Neural crest cell (in vitro differentiated cells): ENCODE data around the gene EMC8. TPM values are rescaled to one million over a fixed set of nuclear protein-coding genes. Genes with fewer than 3 reads are reported as not detected.

Experiments used
- DNase-seq: peaks from one replicate; pipeline ENCODE4 v3.0.0; 2021; ENCODE audit warnings: low read depth, mixed read lengths, low spot score
- H3K27ac Mint-ChIP-seq: one replicate; pipeline ENCODE4 v1.8.0; 2021; ENCODE audit warnings: mild to moderate bottlenecking, mixed read lengths; ENCODE audit not compliant: unreplicated experiment
- H3K27me3 Mint-ChIP-seq: 2 replicates; pipeline ENCODE4 v1.8.0; 2021; ENCODE audit warnings: low read depth, mild to moderate bottlenecking, mixed read lengths
- H3K36me3 Mint-ChIP-seq: 2 replicates; pipeline ENCODE4 v1.8.0; 2021; ENCODE audit warnings: low read depth, mild to moderate bottlenecking, mixed read lengths
- H3K4me1 Mint-ChIP-seq: 2 replicates; pipeline ENCODE4 v1.8.0; 2021; ENCODE audit warnings: mixed read lengths
- H3K4me3 Mint-ChIP-seq: one replicate; pipeline ENCODE4 v1.8.0; 2021; ENCODE audit warnings: mild to moderate bottlenecking, mixed read lengths
- H3K9me3 Mint-ChIP-seq: 2 replicates; pipeline ENCODE4 v1.8.0; 2021; ENCODE audit warnings: mixed read lengths
- total RNA-seq: library from RNA; stranded (reverse); gene quantifications from 2 replicates; pipeline ENCODE4 v1.2.1, GENCODE V29; 2021
- TF ChIP-seq, protein P1 (sequence below): fragments of 200-600 bp; sonication (generic); conservative IDR thresholded peaks from 2 replicates; pipeline ENCODE4 v1.5.0; 2021; ENCODE audit warnings: antibody characterized with exemption, mild to moderate bottlenecking

Gene EMC8
- total RNA-seq, 1 donor from 2014 or later: 44.1 TPM

DNA sequence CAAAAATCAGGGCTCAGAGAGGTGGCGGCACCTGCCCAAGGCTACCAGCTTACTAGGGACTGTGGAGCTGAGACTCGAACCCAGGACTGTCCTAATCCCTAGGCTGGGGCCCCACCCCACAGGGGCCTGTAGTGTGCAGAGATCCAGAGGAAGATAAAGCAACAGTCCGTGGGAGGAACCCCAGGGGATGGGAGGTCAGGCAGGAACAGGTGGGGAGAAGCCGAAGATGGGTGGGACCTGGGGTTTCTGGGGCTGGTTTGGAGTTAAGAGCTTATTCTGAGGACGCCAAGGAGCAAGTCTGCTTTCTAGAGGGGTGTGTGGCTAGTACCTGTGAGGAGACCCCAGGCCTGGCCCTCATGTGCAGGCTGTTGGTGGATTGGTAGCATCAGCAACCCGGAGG lies 63.4 kb downstream of the EMC8 start:
- no peak for DNase-seq
- H3K4me1 Mint-ChIP-seq: peaks cover 5% of the 10 kb centered on the region
- H3K27ac Mint-ChIP-seq: no peak overlapping the region
- no peaks in the 10 kb centered on the region for H3K9me3 Mint-ChIP-seq
- no peak overlapping the region for H3K4me3 Mint-ChIP-seq
- TF ChIP-seq, protein P1, sequence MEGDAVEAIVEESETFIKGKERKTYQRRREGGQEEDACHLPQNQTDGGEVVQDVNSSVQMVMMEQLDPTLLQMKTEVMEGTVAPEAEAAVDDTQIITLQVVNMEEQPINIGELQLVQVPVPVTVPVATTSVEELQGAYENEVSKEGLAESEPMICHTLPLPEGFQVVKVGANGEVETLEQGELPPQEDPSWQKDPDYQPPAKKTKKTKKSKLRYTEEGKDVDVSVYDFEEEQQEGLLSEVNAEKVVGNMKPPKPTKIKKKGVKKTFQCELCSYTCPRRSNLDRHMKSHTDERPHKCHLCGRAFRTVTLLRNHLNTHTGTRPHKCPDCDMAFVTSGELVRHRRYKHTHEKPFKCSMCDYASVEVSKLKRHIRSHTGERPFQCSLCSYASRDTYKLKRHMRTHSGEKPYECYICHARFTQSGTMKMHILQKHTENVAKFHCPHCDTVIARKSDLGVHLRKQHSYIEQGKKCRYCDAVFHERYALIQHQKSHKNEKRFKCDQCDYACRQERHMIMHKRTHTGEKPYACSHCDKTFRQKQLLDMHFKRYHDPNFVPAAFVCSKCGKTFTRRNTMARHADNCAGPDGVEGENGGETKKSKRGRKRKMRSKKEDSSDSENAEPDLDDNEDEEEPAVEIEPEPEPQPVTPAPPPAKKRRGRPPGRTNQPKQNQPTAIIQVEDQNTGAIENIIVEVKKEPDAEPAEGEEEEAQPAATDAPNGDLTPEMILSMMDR: no peak
- H3K27me3 Mint-ChIP-seq: peaks cover 2% of the 10 kb centered on the region
- no peaks in the 10 kb centered on the region for H3K36me3 Mint-ChIP-seq

DNA sequence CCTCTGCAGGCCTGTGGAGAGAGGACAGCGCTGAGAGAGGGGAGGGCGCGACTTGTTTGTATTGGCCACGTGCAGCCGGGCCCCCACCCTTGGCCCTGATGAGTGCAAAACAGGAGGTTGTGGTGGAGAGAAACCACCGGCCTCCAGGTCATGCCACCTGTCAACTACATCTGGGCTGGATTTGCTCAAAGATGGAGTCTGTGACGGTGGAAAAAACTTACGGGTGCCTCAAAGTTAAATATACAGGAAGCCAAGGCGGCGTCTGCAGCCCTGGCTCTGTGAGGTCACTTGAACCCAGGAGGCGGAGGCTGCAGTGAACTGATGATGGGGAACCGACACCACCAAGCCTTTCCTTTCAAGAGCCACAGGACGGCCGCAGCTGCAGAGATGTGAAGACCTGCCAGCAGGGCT lies 64.1 kb downstream of the EMC8 start:
- no peaks in the 10 kb centered on the region for H3K36me3 Mint-ChIP-seq

DNA sequence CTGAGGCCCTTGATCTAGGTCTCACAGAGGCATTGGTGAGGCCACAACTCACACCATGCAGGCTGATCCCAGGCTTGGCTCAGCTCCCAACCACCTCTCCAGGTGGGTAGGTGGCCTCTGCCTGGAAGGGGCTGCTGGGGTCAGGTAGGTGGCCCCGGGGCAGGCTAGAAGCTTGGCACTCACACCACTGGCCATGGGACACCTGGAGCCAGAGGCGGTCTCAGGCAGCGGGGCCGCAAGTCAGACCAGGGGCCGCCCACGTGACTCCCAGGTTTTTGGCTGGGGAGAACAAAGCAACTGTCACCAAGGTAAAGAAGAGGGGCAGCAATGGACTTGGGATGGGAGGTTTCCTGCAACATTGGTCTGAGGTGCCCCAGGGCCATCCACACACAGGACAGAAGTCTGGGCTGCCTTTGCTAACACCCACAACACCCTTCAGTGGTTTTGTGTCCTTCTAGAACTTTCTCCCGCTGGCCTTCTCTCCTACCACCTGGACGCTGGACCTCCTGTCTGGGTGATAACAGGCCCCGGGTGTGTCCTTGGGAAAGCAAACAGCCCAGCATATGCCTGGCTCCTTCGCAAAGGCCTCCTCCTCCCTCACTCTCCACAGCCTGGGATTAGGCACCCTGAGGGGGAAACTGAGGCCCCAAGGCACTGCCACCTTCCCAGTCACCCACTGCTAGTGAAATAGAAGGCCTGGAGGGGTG lies 64.9 kb downstream of the EMC8 start:
- TF ChIP-seq, protein P1: no peak
- H3K4me3 Mint-ChIP-seq: no peak overlapping the region
- H3K27ac Mint-ChIP-seq: no peak overlapping the region
- H3K9me3 Mint-ChIP-seq: no peaks in the 10 kb centered on the region
- no peak for DNase-seq
- peaks cover 8% of the 10 kb centered on the region for H3K4me1 Mint-ChIP-seq
- H3K36me3 Mint-ChIP-seq: no peaks in the 10 kb centered on the region
- H3K27me3 Mint-ChIP-seq: peaks cover 2% of the 10 kb centered on the region

More for the DNA sequence above, 64.1 kb downstream of the EMC8 start:
- Mint-ChIP-seq H3K27me3 (peaks cover 2% of the 10 kb centered on the region), H3K27ac (no peak overlapping the region), H3K4me3 (no peak overlapping the region), H3K4me1 (peaks cover 5% of the 10 kb centered on the region), H3K9me3 (no peaks in the 10 kb centered on the region)
- TF ChIP-seq, protein P1: no peak
- no peak for DNase-seq

DNA sequence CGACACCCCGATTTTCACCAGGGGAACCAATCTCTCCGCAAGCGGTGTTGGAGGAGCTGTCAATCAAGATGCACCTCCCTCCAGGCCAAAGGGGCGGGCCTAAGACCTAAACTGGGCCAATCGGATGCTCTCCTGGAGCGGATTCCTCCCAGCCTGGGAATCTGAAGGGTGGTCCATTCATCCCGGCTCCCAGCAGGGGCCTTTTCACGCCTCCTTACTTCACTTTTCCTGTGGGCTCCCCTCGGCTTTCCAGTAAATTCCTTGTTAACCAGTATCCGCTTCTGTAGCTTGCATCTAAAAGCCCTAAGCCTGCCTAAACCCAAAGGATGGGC lies 65.5 kb downstream of the EMC8 start:
- no peaks in the 10 kb centered on the region for H3K9me3 Mint-ChIP-seq
- TF ChIP-seq, protein P1: no peak
- no peak overlapping the region for H3K27ac Mint-ChIP-seq
- DNase-seq: peak; percentile 48
- no peaks in the 10 kb centered on the region for H3K36me3 Mint-ChIP-seq
- H3K4me1 Mint-ChIP-seq: peaks cover 10% of the 10 kb centered on the region
- no peak overlapping the region for H3K4me3 Mint-ChIP-seq
- peaks cover 2% of the 10 kb centered on the region for H3K27me3 Mint-ChIP-seq

DNA sequence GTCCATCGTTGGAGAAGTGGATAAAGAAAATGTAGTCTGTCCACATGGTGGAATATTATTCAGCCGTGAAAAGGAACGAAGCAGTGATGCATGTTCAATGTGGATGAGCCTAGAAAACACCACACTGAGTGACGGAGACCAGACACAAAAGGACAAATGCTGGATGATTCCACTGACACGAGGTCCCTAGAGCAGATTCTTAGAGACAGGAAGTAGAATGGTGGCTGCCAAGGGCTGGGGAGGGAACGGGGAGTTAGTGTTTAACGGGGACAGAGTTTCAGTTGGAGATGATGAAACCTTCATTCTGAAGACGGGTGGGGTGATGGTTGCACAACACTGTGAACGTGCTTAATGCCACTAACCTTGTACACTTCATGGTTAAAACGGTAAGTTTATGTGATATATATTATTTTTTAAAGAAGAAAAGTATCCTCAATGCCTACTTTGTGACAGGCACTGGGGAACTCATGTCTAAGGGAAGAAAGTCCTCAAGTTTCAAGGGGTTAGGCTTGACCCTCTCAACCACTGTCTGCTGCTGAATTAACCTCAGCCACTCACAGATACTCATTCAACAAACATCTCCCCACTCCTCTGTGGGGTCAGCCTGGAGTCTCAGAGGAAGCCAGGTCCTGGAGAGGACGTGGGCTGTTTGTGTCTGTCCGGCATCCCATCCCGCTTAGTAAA lies 66.0 kb downstream of the EMC8 start:
- Mint-ChIP-seq H3K9me3 (no peaks in the 10 kb centered on the region), H3K4me3 (no peak overlapping the region), H3K27me3 (peaks cover 2% of the 10 kb centered on the region), H3K36me3 (no peaks in the 10 kb centered on the region), H3K27ac (no peak overlapping the region), H3K4me1 (peaks cover 10% of the 10 kb centered on the region)
- DNase-seq: no peak
- TF ChIP-seq, protein P1: no peak
